Measurements from ENCODE around the gene ASCL5. TPM values are rescaled to one million over a fixed set of nuclear protein-coding genes. Genes with fewer than 3 reads are reported as not detected.

The ASCL5 gene
- total and polyA plus RNA-seq, 9 of the 15 experiments (the other 6 are each of a cell fraction or from before 2014, with no cell fraction given) = 0.09 TPM; not detected in 8

GRCh38 chr1:201103666-201104065, 23.3 kb downstream of the ASCL5 start:
- no peak for DNase-seq (ENCODE audit: extremely low read depth in 1 of 4, low spot score in 3 of 4)
- in situ Hi-C loops (cut with MboI) = no loop called here
- no peak for FAIRE-seq
- Histone ChIP-seq H3K4me1 (replicated peaks in 1 of 2; ENCODE audit: control insufficient read depth in 2 of 2, insufficient read depth in 2 of 2, low read length in 2 of 2) (no peaks in the 10 kb centered on the region), H4K20me1 (replicated peaks; ENCODE audit: control insufficient read depth, insufficient read depth, low read length) (peaks cover 13% of the 10 kb centered on the region), H3K4me2 (ENCODE audit: insufficient read depth, low read length) (no peak overlapping the region), H3K9me1 (ENCODE audit: control insufficient read depth, insufficient read depth, low read length) (no peaks in the 10 kb centered on the region), H3K79me2 (ENCODE audit: control insufficient read depth, insufficient read depth, low read length) (no peaks in the 10 kb centered on the region), H3K36me3 (ENCODE audit: control insufficient read depth, insufficient read depth, low read length) (no peaks in the 10 kb centered on the region), H3K27me3 (ENCODE audit: control insufficient read depth in 2 of 2, insufficient read depth in 2 of 2, low read length in 2 of 2) (peaks cover 64 to 78% of the 10 kb centered on the region in 2 experiments), H2AFZ (ENCODE audit: low read depth, low read length) (no peak overlapping the region), H3K27ac (ENCODE audit: extremely low read depth, low read depth, low read length) (no peak overlapping the region), H3K4me3 (no peak overlapping the region), H3K9ac (ENCODE audit: insufficient read depth in 1 of 2, low read depth in 2 of 2, low read length in 2 of 2) (no peak overlapping the region), H3K9me3 (replicated peaks; ENCODE audit: control insufficient read depth, insufficient read depth, low read depth, low read length) (no peaks in the 10 kb centered on the region)
- CTCF ChIA-PET (ENCODE audit: low intra/inter-chr PET ratio) = no interaction called here
- intact Hi-C loops (cut with micrococcal nuclease) = no loop called here
- no TSS peak for BruUV-seq (replicated peaks)
- POLR2A ChIA-PET = no interaction called here
- WGBS (ENCODE audit: insufficient coverage, low coverage, missing lambda C conversion rate) = 0% methylated on average over 9 of the region's 9 CpGs
- no peak for ATAC-seq
- TF ChIP-seq ZBED1 (IDR thresholded peaks at IDR 0.05) (no peak), NONO (IDR thresholded peaks at IDR 0.05; ENCODE audit: low read depth in 2 of 2, low read length in 1 of 2) (no peak), STAG1 (CRISPR knock-in tag; IDR thresholded peaks at IDR 0.05; ENCODE audit: borderline replicate concordance) (no peak), U2AF1 (optimal IDR thresholded peaks at IDR 0.05; ENCODE audit: low read depth, low read length) (no peak), CHD4 (IDR thresholded peaks at IDR 0.05; ENCODE audit: insufficient read depth, insufficient replicate concordance, low read depth, low read length, poor library complexity, severe bottlenecking) (no peak), POLR2G (IDR thresholded peaks at IDR 0.05; ENCODE audit: low read depth, low read length) (no peak), ZNF644 (tag; IDR thresholded peaks at IDR 0.05; ENCODE audit: low read depth) (no peak)
- TF ChIP-seq, protein P1, sequence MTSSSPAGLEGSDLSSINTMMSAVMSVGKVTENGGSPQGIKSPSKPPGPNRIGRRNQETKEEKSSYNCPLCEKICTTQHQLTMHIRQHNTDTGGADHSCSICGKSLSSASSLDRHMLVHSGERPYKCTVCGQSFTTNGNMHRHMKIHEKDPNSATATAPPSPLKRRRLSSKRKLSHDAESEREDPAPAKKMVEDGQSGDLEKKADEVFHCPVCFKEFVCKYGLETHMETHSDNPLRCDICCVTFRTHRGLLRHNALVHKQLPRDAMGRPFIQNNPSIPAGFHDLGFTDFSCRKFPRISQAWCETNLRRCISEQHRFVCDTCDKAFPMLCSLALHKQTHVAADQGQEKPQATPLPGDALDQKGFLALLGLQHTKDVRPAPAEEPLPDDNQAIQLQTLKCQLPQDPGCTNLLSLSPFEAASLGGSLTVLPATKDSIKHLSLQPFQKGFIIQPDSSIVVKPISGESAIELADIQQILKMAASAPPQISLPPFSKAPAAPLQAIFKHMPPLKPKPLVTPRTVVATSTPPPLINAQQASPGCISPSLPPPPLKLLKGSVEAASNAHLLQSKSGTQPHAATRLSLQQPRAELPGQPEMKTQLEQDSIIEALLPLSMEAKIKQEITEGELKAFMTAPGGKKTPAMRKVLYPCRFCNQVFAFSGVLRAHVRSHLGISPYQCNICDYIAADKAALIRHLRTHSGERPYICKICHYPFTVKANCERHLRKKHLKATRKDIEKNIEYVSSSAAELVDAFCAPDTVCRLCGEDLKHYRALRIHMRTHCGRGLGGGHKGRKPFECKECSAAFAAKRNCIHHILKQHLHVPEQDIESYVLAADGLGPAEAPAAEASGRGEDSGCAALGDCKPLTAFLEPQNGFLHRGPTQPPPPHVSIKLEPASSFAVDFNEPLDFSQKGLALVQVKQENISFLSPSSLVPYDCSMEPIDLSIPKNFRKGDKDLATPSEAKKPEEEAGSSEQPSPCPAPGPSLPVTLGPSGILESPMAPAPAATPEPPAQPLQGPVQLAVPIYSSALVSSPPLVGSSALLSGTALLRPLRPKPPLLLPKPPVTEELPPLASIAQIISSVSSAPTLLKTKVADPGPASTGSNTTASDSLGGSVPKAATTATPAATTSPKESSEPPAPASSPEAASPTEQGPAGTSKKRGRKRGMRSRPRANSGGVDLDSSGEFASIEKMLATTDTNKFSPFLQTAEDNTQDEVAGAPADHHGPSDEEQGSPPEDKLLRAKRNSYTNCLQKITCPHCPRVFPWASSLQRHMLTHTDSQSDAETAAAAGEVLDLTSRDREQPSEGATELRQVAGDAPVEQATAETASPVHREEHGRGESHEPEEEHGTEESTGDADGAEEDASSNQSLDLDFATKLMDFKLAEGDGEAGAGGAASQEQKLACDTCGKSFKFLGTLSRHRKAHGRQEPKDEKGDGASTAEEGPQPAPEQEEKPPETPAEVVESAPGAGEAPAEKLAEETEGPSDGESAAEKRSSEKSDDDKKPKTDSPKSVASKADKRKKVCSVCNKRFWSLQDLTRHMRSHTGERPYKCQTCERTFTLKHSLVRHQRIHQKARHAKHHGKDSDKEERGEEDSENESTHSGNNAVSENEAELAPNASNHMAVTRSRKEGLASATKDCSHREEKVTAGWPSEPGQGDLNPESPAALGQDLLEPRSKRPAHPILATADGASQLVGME (CRISPR knock-in tag; IDR thresholded peaks at IDR 0.05) = no peak

Measured in K562 (cell line).